Measurements from ENCODE around the gene TANGO2.

TANGO2 gene

DNA sequence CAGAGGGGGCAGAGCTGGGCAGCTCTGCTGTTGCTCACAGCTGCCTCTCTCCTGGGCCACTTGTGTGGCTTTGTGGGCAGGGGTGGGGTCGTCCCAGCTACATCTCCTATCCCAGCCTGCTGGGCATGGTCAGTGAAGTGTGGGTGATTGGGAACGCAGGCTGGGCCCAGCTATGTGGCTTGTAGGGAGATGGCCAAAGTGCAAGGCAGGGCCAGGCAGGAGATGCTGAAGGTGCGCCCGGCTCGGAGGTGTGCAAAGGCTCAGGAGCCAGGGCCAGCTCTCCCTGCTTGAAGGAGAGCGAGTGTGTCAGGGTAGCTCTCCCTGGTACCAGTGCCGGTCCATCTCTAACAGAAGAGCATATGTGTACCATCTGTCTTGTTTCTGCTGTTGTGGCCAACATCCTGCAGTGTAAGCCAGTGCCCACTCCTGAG lies 86.6 kb downstream of the TANGO2 start:
- no CpG with 5 or more reads among the region's 7 CpGs for WGBS (ENCODE audit: extremely low coverage, insufficient coverage, low lambda C conversion rate)
- Histone ChIP-seq H3K4me3 (ENCODE audit: low read length) (no peak overlapping the region), H3K56ac (ENCODE audit: low read length) (no peak overlapping the region), H3K79me1 (ENCODE audit: low read length) (peaks cover 12% of the 10 kb centered on the region), H3K4me1 (ENCODE audit: control insufficient read depth, low read depth, low read length) (no peaks in the 10 kb centered on the region), H3K4ac (ENCODE audit: low read depth, low read length) (no peak overlapping the region), H2BK120ac (ENCODE audit: low read depth, low read length) (no peak overlapping the region), H3K36me3 (ENCODE audit: control insufficient read depth, insufficient read depth, low read length) (peaks cover 34% of the 10 kb centered on the region), H3K18ac (ENCODE audit: low read length) (no peak overlapping the region), H2BK15ac (replicated peaks; ENCODE audit: low read depth) (no peak overlapping the region), H3K27ac (ENCODE audit: low read depth, low read length) (no peak overlapping the region), H3K4me2 (ENCODE audit: low read length) (no peak overlapping the region), H4K5ac (ENCODE audit: low read length) (no peak overlapping the region), H3K23ac (ENCODE audit: low read length) (no peak overlapping the region), H3K27me3 (ENCODE audit: insufficient read depth, low read length, poor library complexity) (no peaks in the 10 kb centered on the region), H4K8ac (ENCODE audit: low read depth, low read length) (no peak overlapping the region), H3K9ac (ENCODE audit: low read length) (no peak overlapping the region), H2AK5ac (ENCODE audit: low read length) (no peak overlapping the region), H2BK5ac (ENCODE audit: low read length) (no peak overlapping the region), H3K79me2 (ENCODE audit: control insufficient read depth, insufficient read depth, low read length) (peaks cover 3% of the 10 kb centered on the region)
- DNase-seq = no peak

GRCh38 chr22:20107951-20108756 lies 87.2 kb downstream of the TANGO2 start:
- H3K23ac ChIP-seq (ENCODE audit: low read length) = no peak overlapping the region
- H3K56ac ChIP-seq (ENCODE audit: low read length) = no peak overlapping the region
- no CpG with 5 or more reads among the region's 13 CpGs for WGBS (ENCODE audit: extremely low coverage, insufficient coverage, low lambda C conversion rate)
- H3K79me2 ChIP-seq (ENCODE audit: control insufficient read depth, insufficient read depth, low read length) = peaks cover 2% of the 10 kb centered on the region
- H3K27me3 ChIP-seq (ENCODE audit: insufficient read depth, low read length, poor library complexity) = no peaks in the 10 kb centered on the region
- DNase-seq = no peak
- H2BK120ac ChIP-seq (ENCODE audit: low read depth, low read length) = no peak overlapping the region
- peaks cover 12% of the 10 kb centered on the region for H3K79me1 ChIP-seq (ENCODE audit: low read length)
- no peak overlapping the region for H3K4me2 ChIP-seq (ENCODE audit: low read length)
- no peaks in the 10 kb centered on the region for H3K4me1 ChIP-seq (ENCODE audit: control insufficient read depth, low read depth, low read length)
- no peak overlapping the region for H2AK5ac ChIP-seq (ENCODE audit: low read length)
- no peak overlapping the region for H4K5ac ChIP-seq (ENCODE audit: low read length)
- H4K8ac ChIP-seq (ENCODE audit: low read depth, low read length) = no peak overlapping the region
- H2BK15ac ChIP-seq (replicated peaks; ENCODE audit: low read depth) = no peak overlapping the region
- no peak overlapping the region for H3K18ac ChIP-seq (ENCODE audit: low read length)
- no peak overlapping the region for H3K9ac ChIP-seq (ENCODE audit: low read length)
- H2BK5ac ChIP-seq (ENCODE audit: low read length) = no peak overlapping the region
- no peak overlapping the region for H3K27ac ChIP-seq (ENCODE audit: low read depth, low read length)
- H3K4me3 ChIP-seq (ENCODE audit: low read length) = no peak overlapping the region
- no peak overlapping the region for H3K4ac ChIP-seq (ENCODE audit: low read depth, low read length)
- peaks cover 36% of the 10 kb centered on the region for H3K36me3 ChIP-seq (ENCODE audit: control insufficient read depth, insufficient read depth, low read length)

- no peak overlapping the region for H4K5ac ChIP-seq (ENCODE audit: low read length)
- no peaks in the 10 kb centered on the region for H3K27me3 ChIP-seq (ENCODE audit: insufficient read depth, low read length, poor library complexity)
- peaks cover 2% of the 10 kb centered on the region for H3K79me2 ChIP-seq (ENCODE audit: control insufficient read depth, insufficient read depth, low read length)
- no peak overlapping the region for H3K18ac ChIP-seq (ENCODE audit: low read length)
- peaks cover 10% of the 10 kb centered on the region for H3K79me1 ChIP-seq (ENCODE audit: low read length)
- H2BK15ac ChIP-seq (replicated peaks; ENCODE audit: low read depth) = no peak overlapping the region
- H4K8ac ChIP-seq (ENCODE audit: low read depth, low read length) = no peak overlapping the region
- H3K23ac ChIP-seq (ENCODE audit: low read length) = no peak overlapping the region
- no peaks in the 10 kb centered on the region for H3K4me1 ChIP-seq (ENCODE audit: control insufficient read depth, low read depth, low read length)
- no peak overlapping the region for H3K4ac ChIP-seq (ENCODE audit: low read depth, low read length)
- H2BK120ac ChIP-seq (ENCODE audit: low read depth, low read length) = no peak overlapping the region
- H2AK5ac ChIP-seq (ENCODE audit: low read length) = no peak overlapping the region
- no peak overlapping the region for H3K9ac ChIP-seq (ENCODE audit: low read length)
- H3K4me3 ChIP-seq (ENCODE audit: low read length) = no peak overlapping the region
- H2BK5ac ChIP-seq (ENCODE audit: low read length) = no peak overlapping the region
- no peak for DNase-seq
- H3K27ac ChIP-seq (ENCODE audit: low read depth, low read length) = no peak overlapping the region
- H3K4me2 ChIP-seq (ENCODE audit: low read length) = no peak overlapping the region
- no peak overlapping the region for H3K56ac ChIP-seq (ENCODE audit: low read length)
- whole genome bisulfite sequencing (ENCODE audit: extremely low coverage, insufficient coverage, low lambda C conversion rate) = no CpG with 5 or more reads among the region's 12 CpGs
- peaks cover 35% of the 10 kb centered on the region for H3K36me3 ChIP-seq (ENCODE audit: control insufficient read depth, insufficient read depth, low read length)
Measured at GRCh38 chr22:20108757-20109230, 87.9 kb downstream of the TANGO2 start.

GRCh38 chr22:20109411-20110358 lies 88.8 kb downstream of the TANGO2 start:
- no peak overlapping the region for H2BK120ac ChIP-seq (ENCODE audit: low read depth, low read length)
- DNase-seq = no peak
- no CpG with 5 or more reads among the region's 23 CpGs for WGBS (ENCODE audit: extremely low coverage, insufficient coverage, low lambda C conversion rate)
- H4K8ac ChIP-seq (ENCODE audit: low read depth, low read length) = no peak overlapping the region
- no peaks in the 10 kb centered on the region for H3K27me3 ChIP-seq (ENCODE audit: insufficient read depth, low read length, poor library complexity)
- no peak overlapping the region for H3K23ac ChIP-seq (ENCODE audit: low read length)
- peaks cover 2% of the 10 kb centered on the region for H3K79me2 ChIP-seq (ENCODE audit: control insufficient read depth, insufficient read depth, low read length)
- H3K4me1 ChIP-seq (ENCODE audit: control insufficient read depth, low read depth, low read length) = no peaks in the 10 kb centered on the region
- no peak overlapping the region for H3K4me3 ChIP-seq (ENCODE audit: low read length)
- no peak overlapping the region for H2AK5ac ChIP-seq (ENCODE audit: low read length)
- no peak overlapping the region for H3K9ac ChIP-seq (ENCODE audit: low read length)
- no peak overlapping the region for H3K4ac ChIP-seq (ENCODE audit: low read depth, low read length)
- peaks cover 39% of the 10 kb centered on the region for H3K36me3 ChIP-seq (ENCODE audit: control insufficient read depth, insufficient read depth, low read length)
- H3K27ac ChIP-seq (ENCODE audit: low read depth, low read length) = no peak overlapping the region
- no peak overlapping the region for H3K56ac ChIP-seq (ENCODE audit: low read length)
- H2BK5ac ChIP-seq (ENCODE audit: low read length) = no peak overlapping the region
- no peak overlapping the region for H2BK15ac ChIP-seq (replicated peaks; ENCODE audit: low read depth)
- peaks cover 9% of the 10 kb centered on the region for H3K79me1 ChIP-seq (ENCODE audit: low read length)
- no peak overlapping the region for H4K5ac ChIP-seq (ENCODE audit: low read length)
- H3K18ac ChIP-seq (ENCODE audit: low read length) = no peak overlapping the region
- no peak overlapping the region for H3K4me2 ChIP-seq (ENCODE audit: low read length)

GRCh38 chr22:20110359-20110985 lies 89.6 kb downstream of the TANGO2 start:
- Histone ChIP-seq H3K4me2 (ENCODE audit: low read length) (no peak overlapping the region), H2BK15ac (replicated peaks; ENCODE audit: low read depth) (no peak overlapping the region), H3K27ac (ENCODE audit: low read depth, low read length) (no peak overlapping the region), H3K4me1 (ENCODE audit: control insufficient read depth, low read depth, low read length) (no peaks in the 10 kb centered on the region), H3K18ac (ENCODE audit: low read length) (no peak overlapping the region), H3K79me1 (ENCODE audit: low read length) (peaks cover 4% of the 10 kb centered on the region), H3K27me3 (ENCODE audit: insufficient read depth, low read length, poor library complexity) (no peaks in the 10 kb centered on the region), H2BK5ac (ENCODE audit: low read length) (no peak overlapping the region), H4K8ac (ENCODE audit: low read depth, low read length) (no peak overlapping the region), H2BK120ac (ENCODE audit: low read depth, low read length) (no peak overlapping the region), H4K5ac (ENCODE audit: low read length) (no peak overlapping the region), H3K9ac (ENCODE audit: low read length) (no peak overlapping the region), H2AK5ac (ENCODE audit: low read length) (no peak overlapping the region), H3K23ac (ENCODE audit: low read length) (no peak overlapping the region), H3K4ac (ENCODE audit: low read depth, low read length) (no peak overlapping the region), H3K36me3 (ENCODE audit: control insufficient read depth, insufficient read depth, low read length) (peaks cover 36% of the 10 kb centered on the region), H3K56ac (ENCODE audit: low read length) (no peak overlapping the region), H3K79me2 (ENCODE audit: control insufficient read depth, insufficient read depth, low read length) (peaks cover 2% of the 10 kb centered on the region), H3K4me3 (ENCODE audit: low read length) (no peak overlapping the region)
- WGBS (ENCODE audit: extremely low coverage, insufficient coverage, low lambda C conversion rate) = no CpG with 5 or more reads among the region's 9 CpGs
- no peak for DNase-seq
